OCI-LY7 (cell line): ENCODE data around the gene PXMP4. TPM values are rescaled to one million over a fixed set of nuclear protein-coding genes. Genes with fewer than 3 reads are reported as not detected.

ENCODE experiments used
- BruUV-seq: library from RNA; stranded (reverse); fragments of 400-500 nt; replicated peaks from 2 replicates; lab custom pipeline; 2021; lab: Mats Ljungman, UMichigan
- CTCF ChIA-PET: fragments of 300-600 bp; sonication (Branson Sonifier 250); formaldehyde crosslinking; loops from one replicate; lab custom pipeline; 2022; ENCODE audit warnings: antibody characterized with exemption; ENCODE audit not compliant: unreplicated experiment; lab: Charles Lee
- POLR2A ChIA-PET: fragments of 300-600 bp; sonication (Branson Sonifier 250); formaldehyde crosslinking; loops from one replicate; lab custom pipeline; 2022; ENCODE audit warnings: antibody characterized with exemption; lab: Charles Lee
- DNase-seq: peaks from one replicate; pipeline ENCODE4 v3.0.0-alpha.2; 2015; ENCODE audit warnings: low spot score
- H2AFZ ChIP-seq: fragments of 200-600 bp; sonication (generic), shearing (Covaris generic); 2 replicates; pipeline ENCODE4 v1.6.1; 2014; ENCODE audit warnings: mild to moderate bottlenecking, antibody characterized with exemption, low read length, moderate library complexity
- H3K27ac ChIP-seq: fragments of 200-600 bp; sonication (generic); 2 replicates; pipeline ENCODE4 v1.5.1; 2014; ENCODE audit warnings: mixed run types, low read depth, mild to moderate bottlenecking, moderate library complexity, low read length, inconsistent platforms; ENCODE audit not compliant: poor library complexity, severe bottlenecking
- H3K36me3 ChIP-seq: fragments of 200-600 bp; sonication (generic); 2 replicates; pipeline ENCODE4 v1.6.1; 2014; ENCODE audit warnings: mild to moderate bottlenecking, antibody characterized with exemption, low read length, moderate library complexity, mixed read lengths; ENCODE audit not compliant: insufficient read depth
- H3K4me1 ChIP-seq: fragments of 200-600 bp; sonication (generic); 2 replicates; pipeline ENCODE4 v1.5.1; 2014; ENCODE audit warnings: mild to moderate bottlenecking, low read length; ENCODE audit not compliant: insufficient read depth, poor library complexity, severe bottlenecking
- H3K4me2 ChIP-seq: fragments of 200-600 bp; sonication (generic); 2 replicates; pipeline ENCODE4 v1.6.1; 2014; ENCODE audit warnings: mild to moderate bottlenecking, low read length
- H3K4me3 ChIP-seq: fragments of 200-600 bp; sonication (generic); 2 replicates; pipeline ENCODE4 v1.5.1; 2014; ENCODE audit warnings: mild to moderate bottlenecking, low read depth, low read length; ENCODE audit not compliant: poor library complexity, severe bottlenecking
- H3K79me2 ChIP-seq: fragments of 200-600 bp; sonication (generic); 2 replicates; pipeline ENCODE4 v1.6.1; 2016; ENCODE audit warnings: low read depth, mild to moderate bottlenecking, low read length, moderate library complexity, mixed read lengths; ENCODE audit not compliant: insufficient read depth
- H3K9me2 ChIP-seq: fragments of 200-600 bp; sonication (generic); 2 replicates; pipeline ENCODE4 v1.6.1; 2016; ENCODE audit warnings: mild to moderate bottlenecking, low read length, mixed read lengths; ENCODE audit not compliant: insufficient read depth
- H3K9me3 ChIP-seq: fragments of 200-600 bp; sonication (generic); 2 replicates; pipeline ENCODE4 v1.6.1; 2014; ENCODE audit warnings: mild to moderate bottlenecking, mixed run types, low read length, mixed read lengths
- H4K20me1 ChIP-seq: fragments of 200-600 bp; sonication (generic); 2 replicates; pipeline ENCODE4 v1.6.1; 2014; ENCODE audit warnings: mild to moderate bottlenecking, antibody characterized with exemption, low read length, moderate library complexity, mixed read lengths; ENCODE audit not compliant: insufficient read depth
- EZH2phosphoT487 ChIP-seq: fragments of 200-600 bp; sonication (generic); IDR thresholded peaks from 2 replicates; pipeline ENCODE4 v1.6.1; 2018; ENCODE audit warnings: low read depth, borderline replicate concordance, mild to moderate bottlenecking, mixed run types, antibody characterized with exemption, low read length, moderate library complexity, mixed read lengths
- intact Hi-C: fragments of 100-400 bp; cut with micrococcal nuclease; formaldehyde crosslinking; loops from one replicate; pipeline ENCODE4 v1.10.0; 2022; ENCODE audit not compliant: unreplicated experiment
- total RNA-seq, 2 experiments: library from RNA; depleted of rRNA in 1 of 2; stranded (reverse); fragments of >200 nt in 1 of 2; shearing (Covaris generic) in 1 of 2; gene quantifications; 2 replicates each; pipeline ENCODE4 v1.2.3, GENCODE V29; 2014 to 2022
- TF ChIP-seq, protein P1 (sequence below): fragments of 200-600 bp; sonication (generic); conservative IDR thresholded peaks from 2 replicates; pipeline ENCODE4 v1.5.1; 2014; ENCODE audit warnings: mild to moderate bottlenecking, antibody characterized with exemption, low read length, moderate library complexity, mixed read lengths

PXMP4 gene
- total RNA-seq, 2 experiments from 2014 or later = 3.1 to 8.2 TPM

DNA sequence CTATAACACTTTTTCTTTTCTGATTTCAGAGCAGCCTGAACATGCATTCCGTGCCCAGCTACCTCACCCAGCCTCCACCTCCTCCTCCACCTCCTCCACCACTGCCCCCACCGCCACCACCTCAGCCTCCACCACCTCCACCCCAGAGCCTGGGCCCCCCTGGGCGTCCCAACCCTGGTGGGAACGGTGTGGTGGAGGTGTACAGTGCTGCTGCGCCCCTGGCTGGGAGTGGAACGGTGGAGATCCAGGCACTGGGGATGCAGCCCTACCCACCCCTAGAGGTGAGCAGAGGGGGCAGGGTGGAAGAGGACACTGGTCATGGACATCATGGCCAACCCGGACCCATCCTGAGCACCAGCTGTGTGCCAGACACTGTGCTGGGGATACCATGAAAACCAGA, 33.0 kb upstream of the PXMP4 start:
- DNase-seq = no peak
- TF ChIP-seq, protein P1, sequence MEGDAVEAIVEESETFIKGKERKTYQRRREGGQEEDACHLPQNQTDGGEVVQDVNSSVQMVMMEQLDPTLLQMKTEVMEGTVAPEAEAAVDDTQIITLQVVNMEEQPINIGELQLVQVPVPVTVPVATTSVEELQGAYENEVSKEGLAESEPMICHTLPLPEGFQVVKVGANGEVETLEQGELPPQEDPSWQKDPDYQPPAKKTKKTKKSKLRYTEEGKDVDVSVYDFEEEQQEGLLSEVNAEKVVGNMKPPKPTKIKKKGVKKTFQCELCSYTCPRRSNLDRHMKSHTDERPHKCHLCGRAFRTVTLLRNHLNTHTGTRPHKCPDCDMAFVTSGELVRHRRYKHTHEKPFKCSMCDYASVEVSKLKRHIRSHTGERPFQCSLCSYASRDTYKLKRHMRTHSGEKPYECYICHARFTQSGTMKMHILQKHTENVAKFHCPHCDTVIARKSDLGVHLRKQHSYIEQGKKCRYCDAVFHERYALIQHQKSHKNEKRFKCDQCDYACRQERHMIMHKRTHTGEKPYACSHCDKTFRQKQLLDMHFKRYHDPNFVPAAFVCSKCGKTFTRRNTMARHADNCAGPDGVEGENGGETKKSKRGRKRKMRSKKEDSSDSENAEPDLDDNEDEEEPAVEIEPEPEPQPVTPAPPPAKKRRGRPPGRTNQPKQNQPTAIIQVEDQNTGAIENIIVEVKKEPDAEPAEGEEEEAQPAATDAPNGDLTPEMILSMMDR = no peak
- no peak for TF ChIP-seq EZH2phosphoT487
- H3K4me1 ChIP-seq = peaks cover 9% of the 10 kb centered on the region
- peaks cover 36% of the 10 kb centered on the region for H3K36me3 ChIP-seq
- CTCF ChIA-PET = no interaction called here
- H3K4me3 ChIP-seq = no peak overlapping the region
- no peaks in the 10 kb centered on the region for H3K9me2 ChIP-seq
- peaks cover 9% of the 10 kb centered on the region; the same call in 1 of the 2 replicates for H3K9me3 ChIP-seq
- H4K20me1 ChIP-seq = no peaks in the 10 kb centered on the region
- POLR2A ChIA-PET = interaction anchor here (0.7 to 1.1 kb wide), 2 partner anchors 58 to 94 kb away, joined by 3 read pairs; partner anchors contain the start of gene CHMP4B
- H3K27ac ChIP-seq = no peak overlapping the region
- no peak overlapping the region for H3K4me2 ChIP-seq
- no TSS peak for BruUV-seq
- no peak overlapping the region for H2AFZ ChIP-seq
- intact Hi-C loops = no loop called here
- H3K79me2 ChIP-seq = no peaks in the 10 kb centered on the region

DNA sequence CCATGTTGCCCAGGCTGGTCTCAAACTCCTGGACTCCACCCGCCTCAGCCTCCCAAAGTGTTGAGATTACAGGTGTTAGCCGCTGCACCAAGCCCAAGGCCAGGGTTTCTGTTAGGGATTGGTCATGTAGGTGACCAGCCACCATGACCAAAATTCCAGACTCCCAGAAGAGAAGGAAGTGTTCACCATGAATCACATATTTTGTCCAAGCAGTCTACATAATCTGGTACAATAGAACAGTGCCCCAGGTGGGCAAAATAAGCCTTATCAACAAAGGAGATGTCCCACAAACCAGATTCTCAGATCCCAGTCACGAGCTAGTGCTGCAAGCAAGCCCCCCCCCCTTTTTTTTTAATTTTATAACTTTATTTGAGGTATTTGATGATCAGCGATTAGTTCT, 31.7 kb upstream of the PXMP4 start:
- ChIA-PET CTCF (no interaction called here), POLR2A (no interaction called here)
- TF ChIP-seq EZH2phosphoT487 = no peak
- TF ChIP-seq, protein P1 = peak; percentile 50; the same call in 1 of the 2 replicates

GRCh38 chr20:33746325-33746998, 26.4 kb upstream of the PXMP4 start:
- TF ChIP-seq, protein P1 = no peak
- no peak for TF ChIP-seq EZH2phosphoT487
- Histone ChIP-seq H3K4me3 (no peak overlapping the region), H2AFZ (no peak overlapping the region), H3K4me1 (no peaks in the 10 kb centered on the region), H3K9me2 (no peaks in the 10 kb centered on the region), H3K79me2 (no peaks in the 10 kb centered on the region), H3K36me3 (peaks cover 5% of the 10 kb centered on the region), H3K9me3 (no peaks in the 10 kb centered on the region), H3K4me2 (no peak overlapping the region), H3K27ac (no peak overlapping the region), H4K20me1 (no peaks in the 10 kb centered on the region)
- no TSS peak for BruUV-seq
- ChIA-PET POLR2A (interaction anchor here (0.7 kb wide), 1 partner anchor 42 kb away, joined by 6 read pairs; no protein-coding TSS in a partner anchor), CTCF (no interaction called here)
- no peak for DNase-seq
- intact Hi-C loops = no loop called here

More for the DNA sequence above, 31.7 kb upstream of the PXMP4 start:
- H3K4me3 ChIP-seq = no peak overlapping the region
- BruUV-seq = no TSS peak
- no peak overlapping the region for H3K27ac ChIP-seq
- peaks cover 9% of the 10 kb centered on the region for H3K4me1 ChIP-seq
- intact Hi-C loops = no loop called here
- DNase-seq = no peak
- H2AFZ ChIP-seq = no peak overlapping the region
- no peaks in the 10 kb centered on the region for H4K20me1 ChIP-seq
- H3K79me2 ChIP-seq = no peaks in the 10 kb centered on the region
- H3K9me3 ChIP-seq = no peaks in the 10 kb centered on the region
- no peaks in the 10 kb centered on the region for H3K9me2 ChIP-seq
- peaks cover 23% of the 10 kb centered on the region for H3K36me3 ChIP-seq
- no peak overlapping the region for H3K4me2 ChIP-seq
